Activated CD8-positive, alpha-beta memory T cell treated with anti-CD3 and anti-CD28 coated beads for 48 hours (primary cell): Measurements from ENCODE around the gene MEGF11.

Experiments used
- DNase-seq, 3 experiments: peaks; one replicate each; pipeline ENCODE4 v3.0.0-alpha.2; 2020; ENCODE audit warnings: low read depth in 2 of 3, low spot score in 2 of 3

MEGF11 gene

GRCh38 chr15:66038387-66039116, 215.0 kb downstream of the MEGF11 start:
- no peak for DNase-seq

DNA sequence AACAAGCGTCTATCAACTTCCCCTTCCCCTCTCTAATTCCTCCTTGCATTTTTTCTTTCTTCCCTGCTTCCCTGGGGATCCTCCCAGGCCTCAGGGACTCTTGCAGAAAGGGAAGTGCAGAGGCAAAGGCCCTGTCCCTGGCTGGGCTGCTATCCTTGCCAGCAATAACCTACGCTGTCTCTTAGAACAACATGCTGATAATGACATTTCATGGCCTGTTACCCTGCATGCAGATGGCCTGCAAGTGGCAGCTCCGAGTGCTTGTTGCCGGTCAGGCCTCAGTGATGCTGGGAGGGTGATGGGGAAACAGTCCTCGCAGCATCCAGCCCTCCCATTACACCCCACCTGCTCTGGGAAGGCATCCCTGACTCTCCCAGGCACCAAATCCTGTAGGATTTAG, 216.7 kb downstream of the MEGF11 start:
- DNase-seq, result no peak

- no peak for DNase-seq
Measured at GRCh38 chr15:66035901-66036300, 217.6 kb downstream of the MEGF11 start.

DNA sequence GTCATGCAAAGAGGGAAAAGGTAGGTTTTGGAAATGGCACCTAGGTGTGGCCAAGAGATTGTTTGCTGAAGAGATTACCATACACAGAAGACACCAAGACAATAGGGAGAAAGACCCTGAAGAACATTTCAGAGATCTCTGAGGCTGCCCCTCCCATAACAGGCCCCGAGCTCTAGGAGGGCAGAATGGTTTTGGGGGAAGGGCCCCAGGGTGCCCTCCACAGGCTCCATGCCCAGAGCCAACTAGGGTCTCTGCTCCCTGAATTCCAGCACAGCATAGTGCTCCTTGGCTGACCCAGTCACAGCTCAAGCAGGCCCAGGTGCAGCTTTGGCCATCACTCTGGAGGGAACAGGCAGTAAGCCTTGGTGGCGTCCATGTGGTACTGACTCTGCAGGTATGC, 220.4 kb downstream of the MEGF11 start:
- no peak for DNase-seq

DNA sequence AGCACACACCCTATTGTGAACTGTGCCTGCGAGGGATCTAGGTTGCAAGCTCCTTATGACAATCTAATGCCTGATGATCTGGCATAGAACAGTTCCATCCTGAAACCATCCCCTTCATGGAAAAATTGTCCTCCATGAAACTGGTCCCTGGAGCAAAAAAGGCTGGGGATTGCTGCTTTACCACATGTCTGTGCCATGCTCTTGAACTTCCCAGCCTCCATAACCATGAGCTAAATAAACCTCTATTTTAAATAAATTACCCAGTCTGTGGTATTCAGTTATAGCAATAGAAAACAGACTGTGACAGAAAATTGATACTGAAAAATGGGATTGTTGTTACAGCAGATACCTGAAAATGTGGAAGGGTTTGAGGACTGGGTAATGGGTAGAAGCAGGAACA, 221.5 kb downstream of the MEGF11 start:
- no peak for DNase-seq

GRCh38 chr15:66030650-66031049, 222.9 kb downstream of the MEGF11 start:
- DNase-seq, result no peak

GRCh38 chr15:66029650-66030049, 223.9 kb downstream of the MEGF11 start:
- no peak for DNase-seq

DNA sequence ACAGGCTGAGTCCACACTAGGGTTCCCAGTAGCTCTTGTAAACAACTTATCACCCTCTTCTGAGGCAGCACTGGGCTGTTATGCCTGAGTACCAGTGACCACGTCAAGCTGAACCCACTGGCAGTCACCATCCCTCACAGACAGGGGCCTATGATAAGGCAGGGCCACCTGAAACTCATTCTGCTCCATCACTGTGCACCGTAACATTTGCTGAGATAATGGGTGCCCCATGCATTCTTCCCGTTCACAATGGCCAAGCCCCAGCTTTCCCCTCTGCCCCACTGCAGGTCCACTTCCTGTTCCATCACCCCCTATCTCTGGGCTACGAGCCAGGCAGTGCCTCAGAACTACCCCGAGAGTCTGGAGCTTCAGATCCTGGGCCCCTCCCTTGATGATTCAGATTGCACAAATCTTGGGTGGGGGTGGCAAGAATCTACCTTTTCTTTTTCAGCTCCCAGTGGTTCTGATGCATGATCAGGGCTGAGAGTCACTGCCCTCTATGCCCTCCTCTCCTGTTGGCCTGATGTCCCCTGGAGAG, 226.2 kb downstream of the MEGF11 start:
- no peak for DNase-seq

- no peak for DNase-seq
Measured at GRCh38 chr15:66025972-66026371, 227.6 kb downstream of the MEGF11 start.

GRCh38 chr15:66025015-66025452, 228.5 kb downstream of the MEGF11 start:
- DNase-seq, result no peak

DNA sequence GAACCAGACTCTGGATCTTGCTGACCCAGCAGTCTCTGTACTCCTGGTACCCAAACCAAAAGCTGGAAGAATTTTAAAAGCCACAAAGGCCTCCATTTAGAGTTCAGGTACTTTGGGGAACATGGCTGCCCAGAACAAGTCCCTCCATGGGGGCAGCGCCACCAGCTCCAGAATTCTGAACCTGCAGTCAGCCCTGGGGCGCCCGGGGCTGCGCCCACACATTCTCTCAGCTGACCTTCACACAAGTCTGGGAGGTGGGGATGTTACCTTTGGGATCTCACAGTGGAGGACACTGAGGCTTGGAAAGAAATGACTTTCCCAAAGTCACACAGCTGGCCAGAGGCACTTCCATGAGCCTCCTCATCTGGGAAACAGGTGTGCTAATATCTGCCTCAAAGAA, 229.4 kb downstream of the MEGF11 start:
- no peak for DNase-seq

DNA sequence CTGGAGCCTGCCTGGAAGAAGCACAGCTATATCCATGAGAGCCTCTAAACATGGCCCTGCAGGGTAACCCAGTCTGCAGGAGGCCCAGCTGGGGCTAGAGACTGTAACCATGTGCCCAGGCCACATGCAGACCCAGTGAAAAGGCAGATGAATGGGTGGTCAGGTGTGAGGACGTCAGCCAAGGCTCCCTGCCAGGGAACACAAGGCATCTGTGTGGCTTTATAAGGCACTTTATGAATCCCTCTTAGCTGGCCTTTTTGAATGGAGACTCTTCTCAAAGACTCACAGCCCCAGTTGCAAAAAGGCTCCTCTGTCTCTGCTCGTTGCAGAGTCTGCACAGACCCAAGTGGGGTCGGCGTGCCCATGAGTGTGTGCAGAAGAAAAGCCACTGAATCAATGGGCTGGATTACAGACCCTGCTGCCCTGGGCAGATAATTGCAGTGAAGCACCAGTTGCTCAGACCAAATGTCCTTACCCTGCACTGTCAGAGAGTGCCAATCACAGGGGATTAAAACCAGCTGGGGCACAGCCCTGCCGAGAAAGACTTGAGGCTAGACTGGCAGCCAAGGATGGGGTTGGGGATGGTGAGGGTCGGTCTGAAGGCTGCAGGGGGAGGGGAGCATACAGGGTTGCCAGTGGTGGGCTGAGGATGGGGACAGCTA, 230.1 kb downstream of the MEGF11 start:
- DNase-seq, result no peak

GRCh38 chr15:66022163-66022525, 231.4 kb downstream of the MEGF11 start:
- no peak for DNase-seq

DNA sequence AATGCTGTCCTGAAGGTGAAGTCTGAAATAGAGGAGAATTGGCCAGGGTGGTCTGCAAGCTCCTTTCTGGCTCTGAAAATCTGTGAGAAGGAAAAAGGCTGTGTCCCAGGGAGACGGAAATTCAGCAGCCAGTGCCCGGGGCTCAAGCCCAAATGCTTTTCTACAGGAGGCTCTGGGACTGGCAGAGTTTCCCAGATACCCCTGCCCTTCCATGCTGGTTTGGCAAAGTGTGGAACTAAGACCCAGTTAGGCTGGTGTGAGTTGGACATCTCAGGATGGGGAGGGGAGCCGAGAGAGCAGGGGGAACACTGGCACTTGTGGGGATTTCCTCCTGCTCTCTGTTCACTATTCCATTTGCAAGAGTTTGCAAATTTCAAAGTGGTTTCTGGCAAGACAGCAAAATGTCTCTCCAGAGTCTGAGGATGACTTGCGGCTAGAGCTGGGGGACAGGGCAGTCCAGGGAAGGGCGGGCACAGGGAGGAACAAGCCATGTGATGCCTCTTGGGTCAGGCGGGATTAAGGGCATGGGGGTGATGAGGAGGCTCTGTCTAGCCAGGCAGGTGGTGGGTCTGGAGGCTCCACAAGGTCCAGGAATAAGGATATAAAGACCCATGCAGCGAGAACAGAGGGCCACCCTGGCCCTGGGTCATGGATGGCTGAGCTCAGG, 231.9 kb downstream of the MEGF11 start:
- DNase-seq, result no peak

- DNase-seq, result no peak
Measured at GRCh38 chr15:66019826-66020398, 233.6 kb downstream of the MEGF11 start.

DNA sequence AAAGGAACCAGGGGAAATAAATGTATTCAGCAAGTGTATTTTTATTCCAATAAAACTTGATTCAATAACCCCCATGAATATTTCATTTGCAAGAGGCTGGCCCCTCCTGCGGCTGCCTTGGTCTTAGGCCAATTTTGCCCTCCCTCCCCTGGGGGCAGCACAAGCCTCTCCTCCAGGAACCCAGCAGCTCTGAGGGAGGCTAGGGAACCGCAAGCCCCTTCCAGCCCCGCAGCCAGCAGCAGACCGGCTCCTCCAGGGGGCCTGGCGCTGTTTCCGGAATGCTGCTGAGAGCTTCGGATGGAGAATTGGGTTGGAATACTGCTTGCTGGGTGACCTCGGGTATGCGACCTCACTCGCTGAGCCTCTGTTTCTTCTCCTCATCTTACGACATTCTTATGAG, 234.2 kb downstream of the MEGF11 start:
- DNase-seq, result no peak

- DNase-seq, result no peak
Measured at GRCh38 chr15:66018488-66018797, 235.1 kb downstream of the MEGF11 start.

DNA sequence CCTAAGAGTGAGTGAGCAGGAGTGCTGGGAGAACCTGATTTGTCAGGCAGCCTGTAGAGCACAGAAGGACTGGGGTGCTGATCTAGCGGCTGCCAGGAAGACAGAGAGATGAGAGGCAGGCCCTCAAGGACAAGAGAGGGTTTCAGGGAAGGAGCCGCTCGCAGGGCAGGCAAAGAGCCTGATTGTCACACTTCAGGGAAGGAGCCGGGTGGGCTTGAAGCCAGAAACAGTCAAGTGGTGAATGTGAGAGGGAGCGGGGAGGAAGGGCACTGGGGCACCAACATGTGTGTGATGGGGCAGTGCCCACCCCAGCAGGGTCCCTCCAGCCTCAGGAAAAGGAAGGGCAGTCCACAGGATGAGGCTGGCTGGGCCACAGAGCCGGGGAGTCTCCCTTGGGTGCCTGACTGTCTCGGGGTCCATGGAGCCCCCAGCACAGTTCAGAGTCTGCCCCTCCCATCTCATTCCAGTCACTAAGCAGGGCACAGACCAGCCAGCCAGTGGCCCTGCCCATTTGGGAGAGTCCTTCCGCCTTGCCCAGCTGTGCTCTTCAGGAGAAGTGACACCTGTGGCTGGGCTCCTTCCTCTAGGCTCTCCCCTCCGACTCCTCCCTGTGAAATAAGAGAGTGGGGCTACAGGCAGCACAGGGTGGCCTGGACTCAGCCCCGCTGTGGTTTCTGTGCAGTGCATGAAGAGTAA, 235.6 kb downstream of the MEGF11 start:
- DNase-seq, result no peak

DNA sequence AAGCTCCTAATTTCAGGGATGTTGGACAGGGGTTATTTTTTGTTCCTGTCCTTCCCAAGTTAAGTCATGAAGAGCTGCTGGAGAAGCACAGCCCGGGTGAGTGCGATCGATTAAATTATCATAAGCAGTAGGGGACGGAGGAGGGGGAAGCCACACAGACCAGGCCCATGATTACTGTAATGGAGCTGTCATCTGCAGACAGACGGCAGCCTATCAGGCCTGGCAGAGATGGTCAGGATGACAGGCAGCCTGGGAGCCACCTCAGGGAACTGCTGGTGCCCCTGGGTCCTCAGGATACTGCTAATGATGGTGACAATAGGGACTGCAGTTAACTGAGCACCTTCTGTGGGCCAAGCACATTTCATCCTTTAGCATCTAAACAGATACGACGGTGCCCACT, 236.6 kb downstream of the MEGF11 start:
- no peak for DNase-seq

DNA sequence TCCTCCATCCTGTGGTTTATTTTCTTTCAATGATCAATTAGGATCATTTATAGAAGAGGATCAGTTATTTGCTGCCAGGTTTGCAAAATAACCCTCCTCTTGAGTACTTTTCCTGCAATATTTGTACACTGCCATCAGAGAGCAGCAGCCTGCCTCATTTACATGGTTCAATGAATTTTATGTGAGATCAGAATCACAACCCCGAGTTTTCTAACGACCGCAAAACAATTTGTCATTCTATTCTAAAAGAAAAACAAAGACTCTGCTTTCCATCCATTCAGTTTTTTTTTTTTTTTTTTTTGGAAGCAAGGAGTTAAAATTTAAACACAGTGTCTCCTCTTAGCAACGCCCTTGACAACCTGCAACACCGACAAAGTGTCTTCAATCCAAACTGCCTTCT, 237.4 kb downstream of the MEGF11 start:
- no peak for DNase-seq

DNA sequence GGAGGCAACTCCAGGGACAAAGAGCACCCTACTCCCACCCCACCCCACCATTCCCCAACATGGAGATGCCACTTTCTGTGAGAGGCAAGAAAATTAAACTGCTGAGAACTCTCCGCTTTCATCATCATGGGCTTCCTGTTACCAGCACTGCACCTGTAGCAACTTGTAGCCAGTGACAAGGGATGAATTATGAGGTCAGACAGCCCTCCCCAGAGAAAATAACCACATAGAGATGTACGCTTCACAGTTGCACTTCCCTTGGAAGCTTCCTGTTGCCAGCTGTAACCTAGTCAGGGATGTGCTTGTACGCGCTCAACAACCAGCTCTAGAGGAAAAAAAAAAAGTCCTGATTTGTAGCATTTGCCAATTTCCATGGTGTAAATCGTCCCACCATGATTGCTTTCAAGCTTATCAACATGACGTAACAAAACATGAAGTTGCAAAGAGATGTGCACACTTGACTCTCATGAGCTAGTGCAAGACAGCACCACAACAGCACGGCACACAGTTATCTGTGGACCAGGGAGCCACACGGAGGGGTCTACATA, 238.8 kb downstream of the MEGF11 start:
- no peak for DNase-seq
